Measurements from ENCODE around the gene MORN5. TPM values are rescaled to one million over a fixed set of nuclear protein-coding genes. Genes with fewer than 3 reads are reported as not detected.

The MORN5 gene
- total RNA-seq, 1 donor from 2014 or later, result not detected

GRCh38 chr9:122140368-122141193 is 19.1 kb upstream of the MORN5 start:
- ATAC-seq (no peak), DNase-seq (ENCODE audit: low spot score) (no peak)

GRCh38 chr9:122141671-122142070 is 18.0 kb upstream of the MORN5 start:
- no peak for ATAC-seq
- no peak for DNase-seq (ENCODE audit: low spot score)

DNA sequence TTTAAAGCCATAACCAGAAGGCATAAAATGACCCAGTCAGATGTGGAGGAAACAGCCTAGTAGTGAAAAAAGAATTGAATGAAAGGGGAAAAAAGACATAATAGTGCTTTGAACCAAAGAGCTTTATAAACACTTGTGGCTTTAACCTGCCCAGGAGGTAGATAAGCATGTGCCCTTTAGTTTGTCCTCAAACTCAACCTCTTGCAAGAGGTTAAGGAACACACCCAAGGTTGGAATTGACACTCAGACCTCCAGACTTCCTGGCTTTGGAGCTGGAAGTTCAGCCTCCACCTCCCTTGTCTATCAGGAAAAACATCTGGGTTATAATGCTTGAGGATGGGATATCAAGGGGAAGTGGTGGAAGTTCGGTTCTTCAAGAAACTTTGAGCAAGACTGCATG is 16.4 kb upstream of the MORN5 start:
- ATAC-seq (no peak), DNase-seq (ENCODE audit: low spot score) (no peak)

DNA sequence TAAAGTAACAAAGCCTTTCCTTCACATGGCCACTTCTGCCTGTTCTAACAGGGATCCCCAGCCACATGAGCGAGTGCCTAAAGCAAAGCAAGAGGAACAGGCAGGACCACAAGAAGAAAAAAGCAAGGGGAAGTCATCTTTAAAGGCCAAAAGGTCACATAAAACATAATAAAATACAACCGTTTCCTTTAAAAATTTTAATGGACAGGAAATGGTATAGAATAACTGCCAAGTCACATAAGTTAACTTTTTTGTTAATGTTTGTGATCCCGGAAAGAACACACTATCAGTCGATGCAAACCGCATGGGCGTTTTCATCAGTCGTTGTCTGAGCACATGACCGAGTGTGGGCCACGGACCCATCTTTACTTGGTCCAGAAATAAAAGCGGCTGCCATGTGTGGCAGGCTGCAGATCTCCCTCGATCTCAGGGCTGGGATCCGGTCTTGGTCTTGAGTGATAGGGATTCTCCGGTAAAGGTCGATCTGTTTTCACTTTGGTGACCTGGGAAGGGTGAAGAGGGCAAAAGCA is 15.8 kb upstream of the MORN5 start:
- DNase-seq (ENCODE audit: low spot score) (no peak), ATAC-seq (no peak)

- peak; percentile 34 for ATAC-seq
- no peak for DNase-seq (ENCODE audit: low spot score)
These were observed 14.7 kb upstream of the MORN5 start for GRCh38 chr9:122144836-122145591.

- ATAC-seq, result no peak
- no peak for DNase-seq (ENCODE audit: low spot score)
These were observed 14.2 kb upstream of the MORN5 start for GRCh38 chr9:122145592-122145863.

DNA sequence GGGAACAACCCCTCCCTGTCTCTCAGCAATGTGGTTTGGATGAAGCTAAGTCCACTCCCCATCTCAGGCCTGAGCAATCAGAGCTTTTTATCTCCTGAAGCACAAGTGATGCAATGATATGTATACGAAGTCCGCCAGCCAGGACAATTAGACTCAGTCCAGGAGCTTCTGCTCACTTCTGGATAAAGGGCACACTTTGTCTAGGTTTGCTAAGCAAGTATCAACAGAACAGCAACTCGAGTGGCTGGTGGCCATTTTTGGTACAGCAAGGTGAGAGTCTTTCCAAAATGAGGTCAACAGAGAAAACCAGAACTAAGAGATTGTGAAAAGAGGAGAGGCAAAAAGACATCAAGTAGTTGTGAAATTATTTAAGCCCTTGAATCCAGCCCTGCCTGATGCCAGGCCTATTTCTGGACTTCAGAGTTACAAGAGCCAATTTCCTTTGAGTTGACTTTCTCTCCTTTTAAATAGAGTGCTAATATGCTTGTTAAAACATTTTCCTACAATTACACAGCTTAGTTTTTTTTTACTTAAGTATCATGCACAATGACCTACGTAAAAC is 8.4 kb upstream of the MORN5 start:
- DNase-seq (ENCODE audit: low spot score), result no peak
- no peak for ATAC-seq

GRCh38 chr9:122155796-122156195 is 3.9 kb upstream of the MORN5 start:
- DNase-seq (ENCODE audit: low spot score) (no peak), ATAC-seq (no peak)

GRCh38 chr9:122158202-122158601 is 1.5 kb upstream of the MORN5 start:
- DNase-seq (ENCODE audit: low spot score) (no peak), ATAC-seq (no peak)

DNA sequence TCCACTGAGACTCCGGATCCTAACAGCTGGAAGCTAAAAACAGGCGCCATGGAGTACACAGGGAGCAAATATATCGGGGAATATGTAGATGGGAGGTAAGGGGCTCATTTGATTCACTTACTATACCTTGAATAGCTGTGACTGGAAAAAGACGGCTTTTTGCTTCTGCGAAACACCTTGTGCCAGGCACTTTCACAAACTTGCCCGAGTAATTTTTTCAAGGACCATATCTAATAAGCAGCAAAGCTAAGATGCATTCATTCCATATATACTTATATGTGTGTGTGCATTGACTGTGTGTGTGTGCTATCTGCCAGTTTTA is 178 bp downstream of the MORN5 start:
- no peak for ATAC-seq
- DNase-seq (ENCODE audit: low spot score), result no peak

DNA sequence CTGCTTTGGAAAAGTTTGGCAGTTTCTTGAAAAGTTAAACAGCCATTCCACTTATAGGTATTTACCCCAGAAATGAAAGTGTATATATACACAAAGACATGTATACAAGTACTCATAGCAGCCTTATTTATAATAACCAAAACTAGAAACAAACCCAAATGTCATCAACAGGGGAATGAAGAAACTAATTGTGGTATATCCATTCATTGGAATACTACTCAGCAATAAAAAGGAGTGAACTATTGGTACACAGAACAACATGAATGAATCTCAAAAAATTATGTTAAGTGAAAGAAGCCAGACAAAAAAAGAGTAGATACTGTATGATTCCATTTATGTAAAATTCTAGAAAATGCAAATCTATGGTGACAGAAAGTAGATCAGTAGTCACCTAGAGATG is 2.7 kb downstream of the MORN5 start:
- ATAC-seq, result no peak
- DNase-seq (ENCODE audit: low spot score), result no peak

- ATAC-seq (no peak), DNase-seq (ENCODE audit: low spot score) (no peak)
These were observed 4.6 kb downstream of the MORN5 start for GRCh38 chr9:122164286-122164685.

DNA sequence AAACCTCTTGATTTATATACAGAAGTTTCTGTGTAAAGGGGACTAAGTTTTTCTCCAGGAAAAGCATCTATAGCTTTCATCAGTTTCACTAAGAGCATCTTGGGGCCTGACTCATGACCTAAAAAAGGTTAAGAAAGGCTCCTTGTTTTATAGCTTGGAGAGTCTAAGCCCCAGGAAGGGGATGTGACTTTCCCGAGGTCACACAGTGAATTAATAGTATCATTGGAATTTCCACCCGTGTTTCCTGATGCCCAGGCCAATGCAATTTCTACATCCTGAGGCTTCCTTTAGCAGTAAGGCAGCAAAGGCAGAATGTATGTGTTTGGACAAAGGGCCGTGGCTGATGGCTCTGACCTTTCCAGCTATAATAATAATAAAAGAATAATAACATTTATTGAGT is 8.6 kb downstream of the MORN5 start:
- ATAC-seq (no peak), DNase-seq (ENCODE audit: low spot score) (no peak)

- ATAC-seq, result no peak
These were observed 12.4 kb downstream of the MORN5 start for GRCh38 chr9:122172131-122172530.

DNA sequence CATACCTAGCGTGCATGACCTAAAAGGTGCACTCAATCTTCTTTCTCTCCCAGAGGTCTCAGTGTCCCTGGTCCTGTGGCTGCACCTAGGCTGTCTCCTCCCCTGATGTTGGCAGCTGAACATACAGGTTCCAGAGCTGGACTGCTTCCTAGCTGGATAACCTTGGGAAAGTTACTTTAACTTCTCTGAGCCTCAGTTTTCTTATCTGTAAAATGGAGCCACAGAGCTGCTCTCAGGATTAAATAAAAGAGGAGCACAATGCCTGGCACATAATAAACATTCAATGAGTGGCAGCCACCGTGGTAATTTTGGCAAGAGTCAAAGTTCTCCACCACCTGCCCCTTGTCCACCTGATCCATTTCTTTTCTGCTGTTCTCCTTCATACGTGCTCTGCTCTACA is 14.0 kb downstream of the MORN5 start:
- DNase-seq (ENCODE audit: low spot score) (no peak), ATAC-seq (no peak)

More at GRCh38 chr9:122172131-122172530, 12.4 kb downstream of the MORN5 start:
- DNase-seq (ENCODE audit: low spot score), result peak; percentile 3

- ATAC-seq (no peak), DNase-seq (ENCODE audit: low spot score) (no peak)
These were observed 17.2 kb downstream of the MORN5 start for GRCh38 chr9:122176916-122177315.

GRCh38 chr9:122179054-122179689 is 19.5 kb downstream of the MORN5 start:
- ATAC-seq, result no peak
- no peak for DNase-seq (ENCODE audit: low spot score)

DNA sequence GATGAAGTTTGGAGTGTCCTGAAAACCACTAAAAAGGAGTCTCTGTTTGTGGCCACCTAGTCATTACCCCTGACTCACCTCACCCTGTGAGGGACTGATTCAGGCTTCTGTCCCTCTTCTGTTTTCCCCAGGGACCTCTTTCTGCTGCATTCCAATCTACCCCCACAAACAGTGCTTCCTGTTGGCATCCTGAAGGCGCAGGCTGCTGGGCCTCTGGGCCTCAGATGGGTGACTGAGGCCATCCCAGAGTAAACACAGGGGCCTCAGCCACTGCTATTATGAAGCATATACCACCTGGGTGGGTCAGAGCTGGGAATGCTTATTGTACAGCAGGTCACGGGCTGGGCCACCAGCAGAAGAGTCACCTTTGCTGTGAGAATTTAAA is 20.0 kb downstream of the MORN5 start:
- ATAC-seq (no peak), DNase-seq (ENCODE audit: low spot score) (no peak)

GRCh38 chr9:122180633-122181032 is 20.9 kb downstream of the MORN5 start:
- ATAC-seq, result no peak
- no peak for DNase-seq (ENCODE audit: low spot score)

GRCh38 chr9:122183501-122183900 is 23.8 kb downstream of the MORN5 start:
- ATAC-seq (no peak), DNase-seq (ENCODE audit: low spot score) (no peak)

GRCh38 chr9:122184551-122184950 is 24.8 kb downstream of the MORN5 start:
- ATAC-seq, result no peak
- DNase-seq (ENCODE audit: low spot score), result no peak

- peak; percentile 95 for ATAC-seq
- DNase-seq (ENCODE audit: low spot score), result peak; percentile 61
These were observed 26.6 kb downstream of the MORN5 start for GRCh38 chr9:122186301-122186700.
